HFF-Myc (cell line): ENCODE data around the gene RBM11.

Experiments
- DNase-seq: peaks from one replicate; pipeline ENCODE4 v3.0.0-alpha.2; 2011; ENCODE audit warnings: low read depth; ENCODE audit errors: extremely low read depth
- H3K4me3 ChIP-seq: replicated peaks from 2 replicates; pipeline ENCODE4 v1.5.1; 2011; ENCODE audit warnings: low read depth, mild to moderate bottlenecking, control low read depth, low read length
- TF ChIP-seq, protein P1 (sequence below): IDR thresholded peaks from 2 replicates; pipeline ENCODE4 v1.5.1; 2012; ENCODE audit warnings: mild to moderate bottlenecking, low read depth, low read length, control low read depth; ENCODE audit errors: missing control alignments

The RBM11 gene

DNA sequence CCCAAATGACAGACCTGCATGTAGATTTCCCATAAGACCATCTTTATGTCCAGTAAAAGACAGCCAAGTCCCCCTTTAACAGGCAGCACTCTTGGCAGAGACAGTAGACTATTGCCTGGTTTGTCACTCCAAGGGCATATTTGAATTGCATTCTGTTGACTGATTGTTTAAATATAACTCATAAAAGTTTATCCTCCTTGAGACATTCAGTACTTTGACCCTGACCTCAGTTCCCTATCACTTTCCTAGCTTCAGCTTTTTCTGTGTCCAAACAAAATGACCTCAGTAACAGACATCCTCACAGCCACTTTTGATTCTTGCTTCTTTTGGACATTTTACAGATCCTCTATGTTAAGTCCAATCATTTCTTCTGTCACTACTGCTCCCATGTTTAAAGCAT is 51.1 kb downstream of the RBM11 start:
- DNase-seq: no peak
- H3K4me3 ChIP-seq: no peak overlapping the region
- TF ChIP-seq, protein P1, sequence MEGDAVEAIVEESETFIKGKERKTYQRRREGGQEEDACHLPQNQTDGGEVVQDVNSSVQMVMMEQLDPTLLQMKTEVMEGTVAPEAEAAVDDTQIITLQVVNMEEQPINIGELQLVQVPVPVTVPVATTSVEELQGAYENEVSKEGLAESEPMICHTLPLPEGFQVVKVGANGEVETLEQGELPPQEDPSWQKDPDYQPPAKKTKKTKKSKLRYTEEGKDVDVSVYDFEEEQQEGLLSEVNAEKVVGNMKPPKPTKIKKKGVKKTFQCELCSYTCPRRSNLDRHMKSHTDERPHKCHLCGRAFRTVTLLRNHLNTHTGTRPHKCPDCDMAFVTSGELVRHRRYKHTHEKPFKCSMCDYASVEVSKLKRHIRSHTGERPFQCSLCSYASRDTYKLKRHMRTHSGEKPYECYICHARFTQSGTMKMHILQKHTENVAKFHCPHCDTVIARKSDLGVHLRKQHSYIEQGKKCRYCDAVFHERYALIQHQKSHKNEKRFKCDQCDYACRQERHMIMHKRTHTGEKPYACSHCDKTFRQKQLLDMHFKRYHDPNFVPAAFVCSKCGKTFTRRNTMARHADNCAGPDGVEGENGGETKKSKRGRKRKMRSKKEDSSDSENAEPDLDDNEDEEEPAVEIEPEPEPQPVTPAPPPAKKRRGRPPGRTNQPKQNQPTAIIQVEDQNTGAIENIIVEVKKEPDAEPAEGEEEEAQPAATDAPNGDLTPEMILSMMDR: no peak

- no peak overlapping the region for H3K4me3 ChIP-seq
- TF ChIP-seq, protein P1: no peak
These were observed 54.7 kb downstream of the RBM11 start for GRCh38 chr21:14270631-14271030.

DNA sequence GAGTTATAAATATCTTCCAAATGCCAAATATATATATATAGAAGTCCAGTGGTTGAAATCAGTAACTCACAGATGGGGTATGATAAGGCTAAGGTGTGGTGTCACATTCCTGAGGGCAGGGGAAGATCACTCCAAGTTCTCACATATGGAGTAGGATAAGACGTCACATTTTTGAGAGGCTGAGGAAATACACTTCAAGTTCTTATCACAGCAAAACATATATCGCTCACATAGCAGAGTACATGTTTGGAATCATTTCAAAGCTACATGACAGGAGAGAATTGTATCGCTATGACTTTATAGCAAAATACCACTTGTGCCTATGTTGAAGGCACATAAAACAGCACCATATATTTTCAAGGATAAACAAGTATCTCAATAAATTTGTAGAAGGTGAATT is 55.1 kb downstream of the RBM11 start:
- DNase-seq: no peak

More at GRCh38 chr21:14270631-14271030, 54.7 kb downstream of the RBM11 start:
- no peak for DNase-seq

GRCh38 chr21:14271641-14272040 is 55.7 kb downstream of the RBM11 start:
- DNase-seq: no peak
- TF ChIP-seq, protein P1: no peak
- H3K4me3 ChIP-seq: no peak overlapping the region

More for the DNA sequence above, 55.1 kb downstream of the RBM11 start:
- TF ChIP-seq, protein P1: no peak
- H3K4me3 ChIP-seq: no peak overlapping the region

- no peak for DNase-seq
- H3K4me3 ChIP-seq: no peak overlapping the region
- TF ChIP-seq, protein P1: no peak
These were observed 58.0 kb downstream of the RBM11 start for GRCh38 chr21:14273736-14274538.

DNA sequence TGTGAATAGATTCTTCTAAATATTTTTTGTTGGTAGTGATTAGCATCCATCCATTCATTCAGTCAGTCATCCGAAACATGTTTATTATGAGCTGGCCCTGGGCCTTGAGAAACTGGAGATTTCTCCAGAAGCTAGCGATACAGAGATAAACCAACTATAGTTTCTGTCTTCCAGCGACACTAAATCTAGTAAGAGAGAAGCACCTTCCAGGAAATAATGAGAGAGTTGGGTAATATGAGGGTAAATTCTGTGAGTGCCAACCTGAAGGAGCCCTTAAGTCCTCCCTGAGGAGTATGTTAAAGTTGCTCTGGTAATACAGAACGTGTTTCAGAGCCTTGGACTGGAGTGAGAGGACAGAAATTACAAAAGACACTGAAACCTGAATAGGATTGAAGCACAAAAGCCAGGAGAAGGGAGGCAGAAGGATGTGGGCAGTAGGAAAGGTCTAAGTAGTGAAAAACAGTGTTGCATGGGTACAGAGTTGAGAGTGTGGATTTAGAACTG is 59.8 kb downstream of the RBM11 start:
- H3K4me3 ChIP-seq: no peak overlapping the region
- TF ChIP-seq, protein P1: no peak
- DNase-seq: no peak
